MM.1S (cell line): Measurements from ENCODE around the gene RRP1.

ENCODE experiments used
- DNase-seq: peaks from one replicate; pipeline ENCODE4 v3.0.0-alpha.2; 2015
- H2AFZ ChIP-seq: fragments of 300-600 bp; sonication (generic); 2 replicates; pipeline ENCODE4 v1.6.0; 2016; ENCODE audit warnings: antibody characterized with exemption, low read length
- H3F3A ChIP-seq: fragments of 300-600 bp; sonication (generic); 2 replicates; pipeline ENCODE4 v1.6.1; 2016; ENCODE audit warnings: mild to moderate bottlenecking, antibody characterized with exemption, low read length, moderate library complexity, mixed read lengths; ENCODE audit not compliant: insufficient read depth
- H3K27ac ChIP-seq: fragments of 300-600 bp; sonication (generic); 2 replicates; pipeline ENCODE4 v1.5.1; 2016; ENCODE audit warnings: mild to moderate bottlenecking, low read length
- H3K27me3 ChIP-seq: fragments of 300-600 bp; sonication (generic); replicated peaks from 2 replicates; pipeline ENCODE4 v1.6.0; 2016; ENCODE audit warnings: low read length; ENCODE audit not compliant: insufficient read depth
- H3K36me3 ChIP-seq: fragments of 300-600 bp; sonication (generic); replicated peaks from 2 replicates; pipeline ENCODE4 v1.6.1; 2016; ENCODE audit warnings: mild to moderate bottlenecking, low read length, mixed read lengths; ENCODE audit not compliant: insufficient read depth
- H3K4me1 ChIP-seq: fragments of 300-600 bp; sonication (generic); 2 replicates; pipeline ENCODE4 v1.6.1; 2016; ENCODE audit warnings: low read length, mixed read lengths
- H3K4me2 ChIP-seq: fragments of 300-600 bp; sonication (generic); 2 replicates; pipeline ENCODE4 v1.6.0; 2016; ENCODE audit warnings: low read depth, low read length
- H3K4me3 ChIP-seq: fragments of 300-600 bp; sonication (generic); 2 replicates; pipeline ENCODE4 v1.5.1; 2016; ENCODE audit warnings: low read length, mixed read lengths
- H3K79me2 ChIP-seq: fragments of 300-600 bp; sonication (generic); 2 replicates; pipeline ENCODE4 v1.6.1; 2016; ENCODE audit warnings: mixed run types, low read length, mixed read lengths
- H3K9ac ChIP-seq: fragments of 300-600 bp; sonication (generic); 2 replicates; pipeline ENCODE4 v1.6.1; 2016; ENCODE audit warnings: low read length, mixed read lengths
- H3K9me2 ChIP-seq: fragments of 300-600 bp; sonication (generic); replicated peaks from 2 replicates; pipeline ENCODE4 v1.6.1; 2016; ENCODE audit warnings: mild to moderate bottlenecking, low read length, mixed read lengths; ENCODE audit not compliant: insufficient read depth
- H3K9me3 ChIP-seq: fragments of 300-600 bp; sonication (generic); replicated peaks from 2 replicates; pipeline ENCODE4 v1.6.1; 2016; ENCODE audit warnings: mild to moderate bottlenecking, low read length, mixed read lengths; ENCODE audit not compliant: insufficient read depth
- H4K20me1 ChIP-seq: fragments of 300-600 bp; sonication (generic); 2 replicates; pipeline ENCODE4 v1.6.1; 2016; ENCODE audit warnings: mild to moderate bottlenecking, low read length, moderate library complexity, mixed read lengths; ENCODE audit not compliant: insufficient read depth
- CTCF ChIP-seq: fragments of 300-600 bp; sonication (generic); IDR thresholded peaks from 2 replicates; pipeline ENCODE4 v1.5.1; 2016; ENCODE audit warnings: antibody characterized with exemption, low read length, mixed read lengths
- EZH2 ChIP-seq: fragments of 300-600 bp; sonication (generic); optimal IDR thresholded peaks from 2 replicates; pipeline ENCODE3; 2017; ENCODE audit warnings: low read depth, mild to moderate bottlenecking, antibody characterized with exemption, low read length, mixed read lengths
- EZH2phosphoT487 ChIP-seq: fragments of 300-600 bp; sonication (generic); IDR thresholded peaks from 2 replicates; pipeline ENCODE4 v1.6.1; 2018; ENCODE audit warnings: antibody characterized with exemption, low read length

Gene RRP1

GRCh38 chr21:43768868-43769167 lies 20.6 kb upstream of the RRP1 start:
- Histone ChIP-seq H4K20me1 (no peaks in the 10 kb centered on the region), H3K4me2 (no peak overlapping the region), H3K9me3 (no peaks in the 10 kb centered on the region), H3K36me3 (peaks cover 9% of the 10 kb centered on the region), H3K79me2 (peaks cover 5% of the 10 kb centered on the region), H3K27ac (no peak overlapping the region), H3K9ac (no peak overlapping the region), H3K9me2 (no peaks in the 10 kb centered on the region), H3K4me3 (no peak overlapping the region), H3K4me1 (no peaks in the 10 kb centered on the region), H3F3A (peaks cover 28% of the 10 kb centered on the region), H3K27me3 (no peaks in the 10 kb centered on the region), H2AFZ (no peak overlapping the region)
- no peak for TF ChIP-seq EZH2phosphoT487
- TF ChIP-seq EZH2 = no peak
- TF ChIP-seq CTCF = no peak
- no peak for DNase-seq

GRCh38 chr21:43769325-43769958 lies 19.9 kb upstream of the RRP1 start:
- Histone ChIP-seq H3K4me2 (no peak overlapping the region), H3K9ac (no peak overlapping the region), H3K9me2 (no peaks in the 10 kb centered on the region), H2AFZ (no peak overlapping the region), H3K36me3 (peaks cover 15% of the 10 kb centered on the region), H3K79me2 (peaks cover 11% of the 10 kb centered on the region), H3K27ac (no peak overlapping the region), H3F3A (peaks cover 34% of the 10 kb centered on the region), H3K9me3 (no peaks in the 10 kb centered on the region), H3K4me1 (0 out of 2 replicates have a peak, but pooled peaks cover 4% of the 10 kb centered on the region), H3K4me3 (no peak overlapping the region), H4K20me1 (peaks cover 3% of the 10 kb centered on the region; the same call in 1 of the 2 replicates), H3K27me3 (no peaks in the 10 kb centered on the region)
- DNase-seq = no peak
- TF ChIP-seq CTCF (no peak), EZH2phosphoT487 (no peak), EZH2 (no peak)

GRCh38 chr21:43770066-43770655 lies 19.2 kb upstream of the RRP1 start:
- DNase-seq = no peak
- Histone ChIP-seq H3K79me2 (peaks cover 18% of the 10 kb centered on the region), H3K36me3 (peaks cover 18% of the 10 kb centered on the region), H3K9ac (no peak overlapping the region), H4K20me1 (peaks cover 6% of the 10 kb centered on the region; the same call in 1 of the 2 replicates), H3K9me2 (no peaks in the 10 kb centered on the region), H3K9me3 (no peaks in the 10 kb centered on the region), H3K27ac (no peak overlapping the region), H3K4me2 (no peak overlapping the region), H3F3A (peaks cover 37% of the 10 kb centered on the region), H2AFZ (no peak overlapping the region), H3K27me3 (no peaks in the 10 kb centered on the region), H3K4me1 (0 out of 2 replicates have a peak, but pooled peaks cover 7% of the 10 kb centered on the region), H3K4me3 (no peak overlapping the region)
- TF ChIP-seq EZH2phosphoT487 (no peak), EZH2 (no peak), CTCF (no peak)
